IPS DF 4.7 (cell line): ENCODE measurements around the gene UNC119B.

Experiments
- DNase-seq: peaks from one replicate; pipeline ENCODE4 v3.0.0-alpha.2; 2013; ENCODE audit warnings: low spot score; ENCODE audit errors: extremely low read depth

Gene UNC119B

GRCh38 chr12:120687578-120688289 lies 22.5 kb upstream of the UNC119B start:
- DNase-seq: no peak

GRCh38 chr12:120688527-120689071 lies 21.7 kb upstream of the UNC119B start:
- DNase-seq: no peak

- DNase-seq: no peak
Measured at GRCh38 chr12:120689397-120690082, 20.7 kb upstream of the UNC119B start.

- DNase-seq: no peak
Measured at GRCh38 chr12:120690083-120690450, 20.2 kb upstream of the UNC119B start.

GRCh38 chr12:120690978-120691377 lies 19.3 kb upstream of the UNC119B start:
- DNase-seq: no peak

- DNase-seq: no peak
Measured at GRCh38 chr12:120692524-120693033, 17.7 kb upstream of the UNC119B start.

GRCh38 chr12:120693848-120694247 lies 16.4 kb upstream of the UNC119B start:
- no peak for DNase-seq

GRCh38 chr12:120696626-120697025 lies 13.6 kb upstream of the UNC119B start:
- DNase-seq: no peak

GRCh38 chr12:120697344-120697743 lies 12.9 kb upstream of the UNC119B start:
- no peak for DNase-seq

- DNase-seq: no peak
Measured at GRCh38 chr12:120698665-120699064, 11.6 kb upstream of the UNC119B start.

- no peak for DNase-seq
Measured at GRCh38 chr12:120699553-120699952, 10.7 kb upstream of the UNC119B start.

- no peak for DNase-seq
Measured at GRCh38 chr12:120700886-120701285, 9.4 kb upstream of the UNC119B start.

GRCh38 chr12:120702637-120703036 lies 7.6 kb upstream of the UNC119B start:
- no peak for DNase-seq

- no peak for DNase-seq
Measured at GRCh38 chr12:120703311-120703942, 6.8 kb upstream of the UNC119B start.

GRCh38 chr12:120705618-120706017 lies 4.6 kb upstream of the UNC119B start:
- DNase-seq: no peak

- no peak for DNase-seq
Measured at GRCh38 chr12:120706029-120706428, 4.2 kb upstream of the UNC119B start.

GRCh38 chr12:120708651-120709050 lies 1.6 kb upstream of the UNC119B start:
- no peak for DNase-seq

- no peak for DNase-seq
Measured at GRCh38 chr12:120710805-120711296, 593 bp downstream of the UNC119B start.

- no peak for DNase-seq
Measured at GRCh38 chr12:120711411-120711810, 1.2 kb downstream of the UNC119B start.

- no peak for DNase-seq
Measured at GRCh38 chr12:120712610-120713009, 2.4 kb downstream of the UNC119B start.

GRCh38 chr12:120713861-120714482 lies 3.7 kb downstream of the UNC119B start:
- no peak for DNase-seq
